Epithelial cell of proximal tubule (primary cell): ENCODE data around the gene SLC12A6. TPM values are rescaled to one million over a fixed set of nuclear protein-coding genes. Genes with fewer than 3 reads are reported as not detected.
A peak's percentile ranks its signal among the peaks of the same experiment; 100 is the strongest.

ENCODE experiments used
- DNase-seq: peaks from one replicate; pipeline ENCODE4 v3.0.0-alpha.2; 2011; ENCODE audit warnings: low read depth
- H3K4me3 ChIP-seq: 2 replicates; pipeline ENCODE4 v1.5.1; 2011; ENCODE audit warnings: low read depth, mild to moderate bottlenecking, low read length
- CTCF ChIP-seq: conservative IDR thresholded peaks from 2 replicates; pipeline ENCODE4 v1.5.1; 2012; ENCODE audit warnings: low read depth, mild to moderate bottlenecking, low read length
- total RNA-seq: library from RNA; depleted of rRNA; stranded (reverse); fragments of >200 nt; gene quantifications from 2 replicates; pipeline ENCODE4 v1.2.3, GENCODE V29; 2015

SLC12A6 gene
- total RNA-seq, 1 donor from 2014 or later: 8.3 TPM

- no peak for DNase-seq
- TF ChIP-seq CTCF: no peak
- H3K4me3 ChIP-seq: no peak overlapping the region
Measured at GRCh38 chr15:34282384-34282783, 55.2 kb downstream of the SLC12A6 start.

GRCh38 chr15:34280193-34280592, 57.4 kb downstream of the SLC12A6 start:
- no peak for TF ChIP-seq CTCF
- no peak for DNase-seq
- H3K4me3 ChIP-seq: no peak overlapping the region

GRCh38 chr15:34279368-34279767, 58.2 kb downstream of the SLC12A6 start:
- DNase-seq: no peak
- TF ChIP-seq CTCF: no peak
- no peak overlapping the region for H3K4me3 ChIP-seq

GRCh38 chr15:34275721-34276120, 61.9 kb downstream of the SLC12A6 start:
- H3K4me3 ChIP-seq: no peak overlapping the region
- no peak for DNase-seq
- no peak for TF ChIP-seq CTCF

- TF ChIP-seq CTCF: no peak
- DNase-seq: no peak
- no peak overlapping the region for H3K4me3 ChIP-seq
Measured at GRCh38 chr15:34275154-34275553, 62.4 kb downstream of the SLC12A6 start.

- H3K4me3 ChIP-seq: no peak overlapping the region
- peak; percentile 52 for DNase-seq
- TF ChIP-seq CTCF: no peak
Measured at GRCh38 chr15:34271493-34271892, 66.1 kb downstream of the SLC12A6 start.

GRCh38 chr15:34266751-34267150, 70.8 kb downstream of the SLC12A6 start:
- no peak for TF ChIP-seq CTCF
- no peak overlapping the region for H3K4me3 ChIP-seq
- DNase-seq: no peak
